GM04504 (cell line): ENCODE data around the gene BATF.

Source experiments
- DNase-seq: peaks from one replicate; pipeline ENCODE4 v3.0.0-alpha.2; 2012; ENCODE audit warnings: low read depth

BATF gene

GRCh38 chr14:75533791-75534555 is 11.7 kb downstream of the BATF start:
- DNase-seq: no peak

DNA sequence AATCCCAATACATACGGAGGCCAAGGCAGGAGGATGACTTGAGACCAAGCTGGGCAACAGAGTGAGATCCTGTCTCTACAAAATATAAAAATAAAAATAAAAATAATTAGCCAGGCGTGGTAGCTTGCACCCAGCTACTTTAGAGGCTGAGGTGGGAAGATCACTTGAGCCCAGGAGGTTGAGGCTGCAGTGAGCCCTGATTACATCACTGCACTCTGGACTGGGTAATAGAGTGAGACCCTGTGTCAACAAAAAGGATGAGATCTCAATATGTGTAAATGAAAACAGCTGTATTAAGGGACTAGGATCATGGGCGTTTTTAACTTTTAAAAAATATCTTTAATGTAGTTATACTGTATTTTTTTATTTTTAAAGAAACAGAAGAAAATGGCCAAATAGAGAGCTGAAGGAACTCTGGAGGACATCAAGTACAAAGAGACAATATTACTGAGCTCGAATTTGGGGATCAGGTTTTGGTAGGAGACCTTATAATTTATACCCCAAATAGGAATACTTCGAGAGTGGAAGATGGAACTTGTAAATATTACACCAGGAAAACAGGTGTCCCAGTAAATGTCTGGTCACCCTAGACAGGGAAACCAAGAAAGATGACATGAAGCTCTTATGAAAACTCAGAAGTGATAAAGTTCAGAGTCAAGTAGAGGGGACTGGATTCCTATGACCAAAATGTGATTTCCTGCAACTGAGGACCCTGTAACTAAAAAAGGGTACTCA is 13.1 kb downstream of the BATF start:
- no peak for DNase-seq

- DNase-seq: no peak
Observed at GRCh38 chr14:75537071-75537470, 14.8 kb downstream of the BATF start.

DNA sequence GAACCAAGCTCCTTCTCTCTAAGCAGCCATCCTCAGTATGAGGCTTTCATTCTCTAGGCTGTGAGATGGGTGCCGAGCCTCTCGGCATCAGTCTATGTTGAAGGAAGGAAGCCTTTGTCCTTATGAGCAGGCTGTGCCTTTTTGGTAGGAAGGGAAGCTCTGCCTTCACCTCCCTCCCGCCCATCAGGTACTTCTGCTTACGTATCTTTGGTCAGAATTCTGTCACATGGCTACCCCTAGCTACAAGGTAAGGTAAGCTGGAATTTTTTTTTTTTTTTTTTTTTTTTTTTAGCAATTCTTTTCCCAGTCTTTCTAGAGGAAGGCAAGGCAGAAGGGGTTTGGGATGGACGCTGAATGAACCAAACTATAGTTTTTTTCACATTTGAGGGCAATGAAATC is 16.9 kb downstream of the BATF start:
- no peak for DNase-seq

GRCh38 chr14:75539561-75540478 is 17.6 kb downstream of the BATF start:
- no peak for DNase-seq

- no peak for DNase-seq
Observed at GRCh38 chr14:75540479-75540851, 18.2 kb downstream of the BATF start.

DNA sequence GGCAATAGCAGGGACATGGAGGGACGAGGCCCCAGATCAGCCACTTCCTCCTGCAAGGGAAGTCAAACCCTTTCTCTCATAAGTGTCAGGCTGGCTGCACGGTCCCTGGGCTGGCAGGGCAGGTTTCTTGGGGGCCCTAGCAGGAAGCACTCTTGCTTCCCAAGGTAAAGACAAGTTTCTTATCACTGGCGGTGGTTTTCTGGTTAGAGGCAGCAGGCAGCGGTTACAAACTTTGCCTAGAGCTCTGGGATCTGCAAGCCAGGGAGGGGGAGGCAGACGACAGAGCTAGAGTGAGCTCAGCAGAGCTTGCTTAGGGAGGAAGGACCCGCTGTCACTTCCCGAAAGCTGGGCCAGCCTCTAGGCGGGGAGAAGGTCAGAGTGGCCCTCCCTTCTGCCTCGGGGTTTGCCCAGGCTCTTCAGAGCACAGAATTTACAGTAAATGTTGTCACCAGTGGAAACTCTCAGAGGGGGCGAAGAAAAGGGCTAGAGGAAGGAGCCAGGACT is 20.4 kb downstream of the BATF start:
- no peak for DNase-seq

DNA sequence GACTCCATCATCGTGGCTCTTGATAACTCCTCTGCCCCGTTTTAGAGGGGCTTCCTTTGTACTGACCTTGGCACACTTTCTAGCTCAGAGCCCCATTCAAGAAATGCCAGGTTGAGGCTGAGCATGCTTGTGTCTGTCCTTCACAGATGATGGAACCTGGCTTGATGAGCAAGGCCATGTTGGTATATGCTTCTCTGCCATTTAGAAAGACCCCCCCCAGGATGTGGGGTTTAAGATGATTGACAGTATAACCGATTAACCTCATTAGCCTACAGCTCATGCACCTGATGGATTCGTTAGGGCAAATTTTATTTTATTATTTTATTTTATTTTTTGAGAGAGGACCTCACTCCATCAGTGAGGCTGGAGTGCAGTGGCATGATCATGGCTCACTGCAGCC is 21.0 kb downstream of the BATF start:
- no peak for DNase-seq

DNA sequence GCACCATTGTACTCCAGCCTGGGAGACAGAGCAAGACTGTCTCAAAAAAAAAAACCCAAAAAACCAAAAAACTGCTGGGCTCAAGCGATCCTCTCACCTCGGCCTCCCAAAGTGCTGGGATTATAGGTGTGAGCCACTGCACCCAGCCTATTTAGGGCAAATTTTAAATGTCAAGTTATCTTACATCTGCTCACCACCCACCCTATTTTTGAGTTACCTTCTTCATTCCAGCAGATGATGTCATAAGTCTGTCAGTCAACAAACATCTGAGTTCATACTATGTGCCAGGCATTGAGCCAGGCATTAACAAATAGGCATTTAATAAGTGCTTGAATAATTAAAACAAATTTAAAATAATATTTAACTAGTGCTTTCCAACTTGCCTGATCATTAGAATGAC is 21.5 kb downstream of the BATF start:
- no peak for DNase-seq

DNA sequence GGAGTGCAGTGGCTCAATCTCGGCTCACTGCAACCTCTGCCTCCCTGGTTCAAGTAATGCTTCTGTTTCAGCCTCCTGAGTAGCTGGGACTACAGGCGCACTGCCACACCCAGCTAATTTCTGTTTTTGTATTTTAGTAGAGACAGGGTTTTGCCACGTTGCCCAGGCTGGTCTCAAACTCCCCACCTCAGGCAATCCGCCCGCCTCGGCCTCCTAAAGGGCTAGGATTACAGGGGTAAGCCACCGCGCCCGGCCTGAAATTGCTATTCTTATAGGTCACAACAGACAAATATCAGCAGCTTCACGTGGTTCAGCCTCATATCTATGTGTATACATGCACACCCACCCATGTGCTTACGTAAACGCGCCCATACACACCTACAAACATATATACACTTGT is 23.6 kb downstream of the BATF start:
- no peak for DNase-seq

DNA sequence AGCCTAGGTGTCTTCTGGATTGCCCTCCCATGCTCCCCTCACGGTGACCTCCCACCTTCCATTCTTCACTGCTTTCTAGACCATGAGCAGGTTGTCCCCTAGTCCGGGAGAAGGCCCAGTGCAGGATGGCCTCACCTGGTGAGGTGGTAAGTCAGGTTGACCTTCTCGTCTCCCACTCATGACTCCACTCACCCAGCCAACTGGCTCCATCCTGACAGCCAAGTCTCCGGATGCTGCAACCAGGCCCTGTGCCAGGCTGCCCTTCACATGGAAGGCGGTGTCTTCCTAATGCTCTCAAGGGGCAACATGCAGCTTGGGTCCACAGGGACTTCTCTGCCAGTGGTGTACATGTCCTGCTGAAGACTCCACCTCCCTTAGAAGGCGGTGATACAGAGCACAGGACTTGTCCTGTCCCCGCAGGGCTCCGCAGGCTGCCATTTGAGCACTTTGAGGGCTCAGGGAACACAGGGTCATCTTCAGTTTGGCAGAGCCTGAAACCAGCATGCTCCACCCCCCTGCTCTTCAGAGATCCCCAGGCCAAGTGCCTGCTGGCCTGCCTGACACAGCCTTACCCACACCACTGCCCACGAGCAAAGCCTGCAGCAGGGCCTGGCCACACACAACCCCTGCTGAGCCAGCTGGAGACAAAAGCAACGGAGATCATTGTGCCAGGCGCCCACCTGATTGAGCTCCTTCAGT is 25.4 kb downstream of the BATF start:
- no peak for DNase-seq

GRCh38 chr14:75548544-75548943 is 26.3 kb downstream of the BATF start:
- no peak for DNase-seq

DNA sequence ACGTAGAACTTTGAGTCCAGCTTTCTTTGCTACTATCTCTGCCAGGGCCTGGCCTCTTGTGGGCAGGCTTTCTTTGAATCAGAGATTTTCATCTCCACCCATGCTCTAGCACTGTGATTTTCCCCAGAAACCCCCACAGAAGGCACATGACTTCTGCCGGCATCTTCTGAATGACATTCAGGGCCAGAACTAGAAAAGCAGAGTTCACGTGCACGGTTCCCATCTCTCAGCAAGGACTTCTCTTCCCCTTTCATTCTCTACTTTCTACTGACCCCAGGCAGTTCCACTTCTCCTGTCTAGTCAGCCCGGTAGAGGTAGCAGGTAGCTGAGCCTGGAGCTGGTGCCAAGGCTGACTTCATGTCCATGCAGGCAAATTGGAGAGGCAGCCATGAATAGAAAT is 26.9 kb downstream of the BATF start:
- DNase-seq: no peak

- no peak for DNase-seq
Observed at GRCh38 chr14:75551021-75551420, 28.8 kb downstream of the BATF start.

- no peak for DNase-seq
Observed at GRCh38 chr14:75553157-75553556, 30.9 kb downstream of the BATF start.

DNA sequence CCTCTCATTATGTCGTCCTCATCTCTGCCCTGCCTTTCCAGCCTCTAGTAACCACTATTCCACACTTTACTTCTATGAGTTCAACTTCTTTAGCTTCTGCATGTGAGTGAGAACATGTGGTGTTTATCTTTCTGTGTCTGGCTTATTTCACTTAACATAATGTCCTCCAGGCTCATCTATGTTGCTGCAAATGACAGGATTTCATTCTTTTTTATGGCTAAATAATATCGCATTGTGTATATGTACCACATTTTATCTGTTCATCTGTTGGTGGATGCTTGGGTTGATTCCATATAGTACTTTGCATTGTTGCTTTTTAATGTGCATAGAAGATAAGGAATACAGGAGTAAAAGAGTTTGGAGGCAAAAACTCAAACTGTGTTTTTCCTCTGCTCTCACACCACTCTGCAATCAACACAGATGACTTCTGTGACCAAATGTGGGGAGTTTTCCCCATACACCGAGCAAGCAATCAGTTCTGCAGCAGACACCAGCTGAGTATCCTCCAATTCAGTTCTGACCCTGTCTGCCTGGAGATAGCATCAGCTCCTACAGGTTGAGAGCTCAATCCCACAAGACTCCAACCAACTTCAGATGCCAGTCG is 31.6 kb downstream of the BATF start:
- no peak for DNase-seq

DNA sequence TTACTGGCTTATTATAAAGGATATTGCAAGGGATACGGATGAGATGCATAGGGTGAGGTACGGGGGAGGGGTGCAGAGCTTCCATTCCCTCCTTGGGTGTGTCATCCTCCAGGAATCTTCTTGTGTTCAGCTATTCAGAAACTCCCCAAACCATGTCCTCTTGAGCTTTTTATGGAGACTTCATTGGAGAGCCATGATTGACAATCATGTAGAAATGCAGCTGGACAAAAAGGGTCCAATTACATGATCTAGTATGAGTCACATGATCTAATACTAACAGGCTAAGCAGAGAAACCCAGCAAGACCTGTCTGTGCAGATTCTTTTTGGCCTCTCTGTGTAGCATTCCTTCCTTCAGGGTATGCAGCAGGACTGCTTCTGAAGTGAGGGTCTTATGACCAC is 32.2 kb downstream of the BATF start:
- DNase-seq: no peak

- DNase-seq: no peak
Observed at GRCh38 chr14:75558440-75558839, 36.2 kb downstream of the BATF start.

DNA sequence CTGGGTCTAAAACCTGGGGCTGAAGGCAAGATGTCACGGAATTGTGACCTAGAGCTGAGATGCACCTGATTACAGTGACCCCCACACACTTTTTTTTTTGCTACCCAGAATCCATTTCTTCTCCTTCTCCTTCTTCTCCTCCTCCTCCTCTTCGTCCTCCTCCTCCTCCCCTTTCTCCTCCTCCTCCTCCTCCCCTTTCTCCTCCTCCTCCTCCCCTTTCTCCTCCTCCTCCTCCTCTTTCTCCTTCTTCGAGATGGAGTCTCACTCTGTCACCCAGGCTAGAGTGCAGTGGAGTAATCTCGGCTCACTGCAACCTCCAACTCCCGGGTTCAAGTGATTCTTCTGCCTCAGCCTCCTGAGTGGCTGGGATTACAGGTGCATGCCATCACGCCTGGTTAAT is 36.8 kb downstream of the BATF start:
- no peak for DNase-seq

DNA sequence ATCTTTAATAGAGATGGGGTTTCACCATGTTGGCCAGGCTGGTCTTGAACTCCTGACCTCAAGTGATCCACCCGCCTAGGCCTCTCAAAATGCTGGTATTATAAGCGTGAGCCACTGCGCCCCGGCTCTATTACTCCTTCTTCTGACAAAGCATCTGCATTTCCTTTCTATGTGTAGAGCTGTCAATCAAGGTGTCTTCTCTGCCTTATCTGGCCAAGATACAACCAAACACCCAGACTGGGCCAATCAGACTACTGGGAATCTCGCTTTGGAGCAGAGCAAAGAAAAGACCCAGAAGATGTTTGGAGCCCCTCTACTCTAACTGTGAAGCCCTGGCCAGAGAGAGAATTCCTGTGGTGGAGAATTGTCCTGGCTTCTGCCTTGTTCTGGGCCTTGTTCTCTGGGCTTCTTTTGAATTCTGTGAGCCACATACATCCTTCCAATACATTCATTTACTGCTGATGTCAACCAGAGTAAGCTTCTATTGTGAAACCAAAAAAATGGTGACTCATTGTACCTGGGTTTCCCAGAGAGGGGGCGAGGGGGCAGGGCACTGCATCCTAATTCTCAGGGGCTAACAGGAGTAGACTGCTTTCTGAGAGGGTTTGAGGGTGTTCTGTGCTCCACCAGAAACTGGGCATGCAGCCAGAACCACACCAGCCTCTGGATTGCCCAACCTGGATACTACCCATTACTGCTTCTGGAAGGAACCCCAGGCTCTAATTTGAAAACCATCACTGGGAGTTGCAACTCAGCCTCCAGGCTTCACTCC is 37.4 kb downstream of the BATF start:
- DNase-seq: no peak

DNA sequence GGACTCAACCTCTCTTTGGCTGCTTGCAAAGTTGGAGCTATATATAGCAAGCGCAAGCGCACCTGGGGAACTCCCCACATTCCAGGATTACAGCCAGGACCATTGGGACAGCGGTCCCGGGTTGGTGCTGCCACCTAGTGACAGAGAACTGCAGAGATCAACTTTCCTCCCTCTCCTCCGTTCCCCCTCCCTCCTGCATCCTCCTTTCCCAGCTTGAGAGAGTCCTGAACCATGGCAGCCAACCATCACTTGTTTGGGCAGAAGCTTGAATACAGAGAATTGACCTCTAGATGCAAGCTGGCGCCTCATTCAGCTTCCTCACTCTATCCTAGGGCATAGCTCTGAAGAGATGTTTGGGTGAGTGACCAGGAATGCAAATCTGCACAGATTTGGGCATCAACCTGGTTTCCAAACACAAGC is 38.8 kb downstream of the BATF start:
- peak; percentile 27 for DNase-seq
